ENCODE data around the gene NCAM2.

Gene NCAM2

GRCh38 chr21:21458124-21458631 is 460.0 kb downstream of the NCAM2 start:
- no peak for TF ChIP-seq CTCF (IDR thresholded peaks at IDR 0.05; ENCODE audit: low read depth, low read length, missing control alignments)
- DNase-seq (ENCODE audit: extremely low read depth, low read depth) = no peak

GRCh38 chr21:21460979-21461378 is 462.8 kb downstream of the NCAM2 start:
- TF ChIP-seq CTCF (IDR thresholded peaks at IDR 0.05; ENCODE audit: low read depth, low read length, missing control alignments) = no peak
- DNase-seq (ENCODE audit: extremely low read depth, low read depth) = no peak
- H3K4me3 ChIP-seq (replicated peaks; ENCODE audit: low read depth, low read length) = no peak overlapping the region

More at GRCh38 chr21:21458124-21458631, 460.0 kb downstream of the NCAM2 start:
- H3K4me3 ChIP-seq (replicated peaks; ENCODE audit: low read depth, low read length) = no peak overlapping the region

- DNase-seq (ENCODE audit: extremely low read depth, low read depth) = no peak
- no peak for TF ChIP-seq CTCF (IDR thresholded peaks at IDR 0.05; ENCODE audit: low read depth, low read length, missing control alignments)
- H3K4me3 ChIP-seq (replicated peaks; ENCODE audit: low read depth, low read length) = no peak overlapping the region
Observed at GRCh38 chr21:21463456-21463855, 465.2 kb downstream of the NCAM2 start.

- DNase-seq (ENCODE audit: extremely low read depth, low read depth) = no peak
- TF ChIP-seq CTCF (IDR thresholded peaks at IDR 0.05; ENCODE audit: low read depth, low read length, missing control alignments) = no peak
- no peak overlapping the region for H3K4me3 ChIP-seq (replicated peaks; ENCODE audit: low read depth, low read length)
Observed at GRCh38 chr21:21464684-21465083, 466.5 kb downstream of the NCAM2 start.

- H3K4me3 ChIP-seq (replicated peaks; ENCODE audit: low read depth, low read length) = no peak overlapping the region
- no peak for TF ChIP-seq CTCF (IDR thresholded peaks at IDR 0.05; ENCODE audit: low read depth, low read length, missing control alignments)
- no peak for DNase-seq (ENCODE audit: extremely low read depth, low read depth)
Observed at GRCh38 chr21:21466752-21467151, 468.5 kb downstream of the NCAM2 start.

GRCh38 chr21:21468003-21468402 is 469.8 kb downstream of the NCAM2 start:
- no peak for TF ChIP-seq CTCF (IDR thresholded peaks at IDR 0.05; ENCODE audit: low read depth, low read length, missing control alignments)
- no peak for DNase-seq (ENCODE audit: extremely low read depth, low read depth)

GRCh38 chr21:21481239-21481638 is 483.0 kb downstream of the NCAM2 start:
- no peak overlapping the region for H3K4me3 ChIP-seq (replicated peaks; ENCODE audit: low read depth, low read length)
- no peak for TF ChIP-seq CTCF (IDR thresholded peaks at IDR 0.05; ENCODE audit: low read depth, low read length, missing control alignments)
- DNase-seq (ENCODE audit: extremely low read depth, low read depth) = no peak

More at GRCh38 chr21:21468003-21468402, 469.8 kb downstream of the NCAM2 start:
- H3K4me3 ChIP-seq (replicated peaks; ENCODE audit: low read depth, low read length) = no peak overlapping the region
